Stimulated activated CD4-positive, alpha-beta T cell treated with anti-CD3 and anti-CD28 coated beads, Interleukin-1b, Interleukin-23, amount 100 ng/mL, for 1 hour (primary cell): ENCODE results near the gene NUP205.

Experiments
- DNase-seq, 2 donors: peaks; one replicate each; pipeline ENCODE4 v3.0.0-alpha.2; 2020; ENCODE audit warnings: low read depth in 2 of 2

Gene NUP205

DNA sequence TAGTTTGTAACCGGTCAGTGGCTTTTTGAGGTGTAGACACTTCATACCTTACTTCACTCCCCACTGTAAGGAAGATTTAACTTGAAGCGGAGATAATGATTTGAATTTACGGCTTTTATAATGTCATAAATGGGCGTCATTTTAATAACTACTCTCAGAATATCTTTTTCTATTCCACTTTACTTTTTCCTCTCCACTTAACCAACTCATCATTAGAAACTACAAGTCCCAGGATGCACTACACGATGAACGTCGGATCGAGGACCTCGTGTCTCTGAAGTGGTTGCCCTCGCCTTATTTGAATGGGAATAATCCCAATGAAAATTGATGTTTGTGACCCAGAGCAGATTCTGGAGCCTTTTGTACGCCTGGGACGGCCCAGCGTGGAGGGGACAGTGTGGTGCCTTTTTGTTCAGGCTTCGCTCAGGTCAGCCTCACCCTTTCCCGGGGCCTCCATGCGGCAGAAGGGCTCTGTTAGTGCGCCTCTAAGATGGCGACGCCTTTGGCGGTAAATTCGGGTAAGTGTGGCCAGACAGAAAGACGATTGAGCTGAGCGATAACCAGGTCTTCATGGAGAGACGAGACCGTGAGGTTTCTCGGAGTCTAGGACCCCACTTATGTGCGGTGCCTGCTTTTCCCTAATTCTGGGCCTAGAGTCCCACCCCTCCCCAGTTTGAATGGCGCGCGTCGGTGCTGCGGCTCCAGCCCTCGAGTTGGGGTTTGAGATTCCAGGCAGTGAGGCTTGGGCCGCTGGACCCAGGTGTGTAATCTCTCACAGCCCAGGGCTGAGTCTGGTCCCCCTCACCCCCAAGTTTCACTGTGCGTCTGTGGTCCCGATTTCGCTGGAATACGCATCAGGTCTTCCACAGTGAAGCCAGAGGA, at the start of gene NUP205:
NUP205 (plus strand) TSS at position 463 of the 882 bp plus-strand sequence; CDS start at position 491, 28 bp downstream.
- DNase-seq, result peak; percentile 34 to 59

DNA sequence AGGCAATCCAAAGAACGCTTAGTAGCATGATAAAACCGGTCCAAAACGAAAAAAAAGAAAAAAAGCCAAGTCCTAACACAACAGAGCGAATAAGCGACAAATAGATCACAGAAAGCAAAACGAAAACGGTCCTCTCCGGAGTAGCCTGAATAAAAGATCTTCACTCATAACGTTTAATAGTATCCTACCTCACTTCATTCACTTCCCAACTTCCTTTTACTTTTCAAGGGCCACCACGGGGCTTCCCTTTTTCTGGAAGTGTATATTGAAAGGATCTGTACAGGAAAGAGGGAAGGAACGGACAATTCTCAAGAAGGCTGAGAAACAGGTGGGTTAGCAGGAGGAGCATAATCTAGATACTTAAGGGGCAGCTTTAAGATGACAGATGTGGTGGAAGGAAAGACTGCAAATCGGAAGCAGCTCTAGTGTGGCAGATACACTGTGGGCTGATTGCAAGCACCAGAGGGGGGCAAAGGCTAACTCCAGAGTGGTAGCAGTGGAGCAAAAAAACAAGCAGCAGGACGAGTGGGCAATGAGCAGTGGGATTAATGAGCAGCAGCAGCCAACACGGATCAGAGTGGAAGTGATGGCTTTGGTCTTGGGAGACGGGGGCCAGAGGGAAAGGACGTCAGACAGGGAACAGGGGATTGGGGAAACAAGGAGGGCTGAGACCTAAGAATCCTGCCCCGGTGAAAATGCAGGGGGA, 48.7 kb upstream of the NUP205 start:
- no peak for DNase-seq

DNA sequence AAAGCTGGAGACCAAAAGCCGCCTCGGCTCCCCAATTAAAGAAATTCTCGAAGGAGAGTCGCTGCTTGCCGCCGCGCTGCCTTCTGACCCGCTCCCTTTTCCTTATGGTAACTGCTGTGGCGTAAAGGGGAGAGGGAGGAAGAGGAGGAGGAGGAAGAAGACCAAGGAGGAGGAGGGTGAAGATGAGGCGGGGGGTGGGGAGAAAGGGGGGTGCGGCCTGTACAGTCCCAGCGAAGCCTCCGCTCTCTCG, 48.2 kb upstream of the NUP205 start:
- no peak for DNase-seq

DNA sequence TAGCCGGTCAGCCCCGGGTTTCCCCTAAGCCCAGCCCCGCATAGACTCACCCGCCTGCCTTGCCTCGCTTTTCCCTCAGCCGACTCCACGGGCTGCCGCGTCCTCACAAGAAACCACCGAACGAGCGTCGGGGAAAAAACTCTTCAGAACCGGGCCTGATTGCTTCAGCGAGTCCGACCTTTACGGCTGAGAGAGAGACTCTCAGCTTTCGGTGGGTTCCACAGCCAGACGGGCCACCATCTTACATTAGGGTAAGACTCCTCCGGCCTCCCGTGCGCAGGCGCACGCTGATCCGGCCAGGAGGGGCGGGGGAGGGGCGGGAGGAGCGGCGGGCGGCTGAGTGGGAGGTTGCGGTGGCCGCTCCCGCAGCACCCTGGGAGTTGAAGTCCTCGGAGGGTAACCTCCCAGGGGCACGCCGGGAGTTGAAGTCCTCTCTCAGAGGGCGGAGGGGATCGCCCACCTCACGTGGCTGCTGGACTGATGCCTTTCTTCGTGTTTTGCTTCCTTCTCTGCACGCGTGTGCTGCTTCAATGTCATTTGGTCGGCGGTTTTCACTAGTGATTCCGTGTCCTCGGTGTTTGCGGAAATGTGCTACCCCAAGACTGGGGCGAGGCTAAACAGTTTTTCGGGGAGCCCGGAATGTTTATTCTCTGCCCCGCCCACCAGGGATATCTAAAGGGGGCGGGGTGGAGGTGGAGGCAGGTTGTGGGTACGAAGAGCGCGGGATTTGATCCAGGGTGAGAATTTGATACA, 47.7 kb upstream of the NUP205 start, which contains the start of gene CNOT4:
CNOT4 (minus strand) TSS at position 264 of the 753 bp plus-strand sequence. CDS start 71,771 bp downstream, outside the sequence.
- DNase-seq, result peak; percentile 92 to 96

GRCh38 chr7:135510592-135511183, 47.0 kb upstream of the NUP205 start:
- DNase-seq, result no peak

GRCh38 chr7:135512135-135512887, 45.4 kb upstream of the NUP205 start:
- no peak for DNase-seq

DNA sequence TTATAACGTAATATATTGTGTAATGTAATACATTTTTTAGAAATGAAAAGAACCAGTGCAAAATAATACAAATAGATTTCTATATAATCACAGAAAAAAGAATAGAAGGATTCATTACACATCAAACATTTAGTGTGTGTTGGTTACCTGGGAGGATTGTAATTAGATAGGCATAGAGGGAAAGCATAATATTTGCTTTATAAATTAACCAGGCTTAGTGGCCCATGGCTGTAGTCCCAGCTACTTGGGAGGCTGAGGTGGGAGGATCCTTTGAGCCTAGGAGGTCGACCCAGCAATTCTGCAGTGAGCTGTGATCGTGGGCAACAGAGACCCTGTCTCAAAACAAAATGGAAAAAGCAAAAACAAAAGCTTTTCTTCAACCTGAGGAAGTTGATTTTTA, 42.9 kb upstream of the NUP205 start:
- no peak for DNase-seq

DNA sequence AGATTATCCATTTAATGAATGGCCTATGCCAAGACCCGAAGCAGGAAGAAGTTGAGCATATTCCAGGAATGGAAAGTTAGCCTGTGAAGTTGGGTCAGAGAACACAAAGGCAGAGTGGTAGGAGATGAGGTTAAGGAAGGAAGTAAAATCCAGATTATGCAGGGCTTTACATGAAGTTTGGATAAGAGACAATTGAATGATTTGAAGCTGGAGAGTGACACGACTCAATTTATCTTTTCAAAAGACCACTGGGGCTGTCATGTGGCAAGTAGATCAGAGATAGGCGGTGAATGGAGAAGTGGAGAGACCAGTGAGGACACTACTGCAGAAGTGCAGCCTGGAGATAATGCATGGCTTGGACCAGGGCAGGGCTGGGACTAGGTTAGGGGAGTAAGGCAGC, 40.7 kb upstream of the NUP205 start:
- DNase-seq, result no peak

DNA sequence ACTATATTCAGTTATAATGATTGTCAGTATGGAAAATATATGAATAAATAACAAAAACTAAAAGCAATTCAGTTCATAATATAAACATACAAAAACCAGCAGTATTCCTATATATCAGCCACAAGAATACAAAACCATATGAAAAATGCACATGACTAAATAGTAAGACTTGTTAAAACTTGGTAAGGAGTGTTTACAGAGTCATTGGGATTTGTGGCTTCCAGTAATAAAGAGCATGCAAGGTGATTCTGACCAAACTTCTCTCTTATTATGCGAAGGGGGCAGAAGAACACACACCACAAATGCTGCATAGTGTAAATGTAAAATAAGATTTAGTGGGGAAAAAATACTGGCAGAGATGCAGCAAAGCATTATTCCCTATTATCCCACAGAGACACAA, 39.0 kb upstream of the NUP205 start:
- DNase-seq, result no peak

DNA sequence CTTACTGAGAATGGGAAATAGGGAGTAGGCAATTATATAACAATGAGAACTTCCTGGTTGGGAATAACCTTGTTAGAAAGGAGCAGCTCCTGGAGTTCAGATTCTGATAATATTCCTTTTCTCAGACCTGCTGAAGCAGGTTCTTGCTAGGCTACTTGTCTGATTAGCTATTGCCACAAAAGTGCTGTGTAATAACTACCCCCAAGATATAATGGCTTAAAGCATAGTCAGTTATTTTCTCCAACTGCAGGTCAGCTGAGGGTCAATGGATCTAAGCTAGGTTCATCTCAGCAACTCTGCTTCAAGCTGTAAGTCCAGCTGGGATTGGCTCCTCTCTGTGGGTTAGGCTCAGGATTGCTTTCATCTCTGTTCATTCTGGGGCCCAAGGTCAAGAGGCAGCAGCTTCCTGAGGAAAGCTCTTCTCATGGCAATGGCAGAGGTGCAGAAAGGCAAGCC, 38.5 kb upstream of the NUP205 start:
- no peak for DNase-seq

- DNase-seq, result no peak
Observed at GRCh38 chr7:135519871-135520270, 37.8 kb upstream of the NUP205 start.

DNA sequence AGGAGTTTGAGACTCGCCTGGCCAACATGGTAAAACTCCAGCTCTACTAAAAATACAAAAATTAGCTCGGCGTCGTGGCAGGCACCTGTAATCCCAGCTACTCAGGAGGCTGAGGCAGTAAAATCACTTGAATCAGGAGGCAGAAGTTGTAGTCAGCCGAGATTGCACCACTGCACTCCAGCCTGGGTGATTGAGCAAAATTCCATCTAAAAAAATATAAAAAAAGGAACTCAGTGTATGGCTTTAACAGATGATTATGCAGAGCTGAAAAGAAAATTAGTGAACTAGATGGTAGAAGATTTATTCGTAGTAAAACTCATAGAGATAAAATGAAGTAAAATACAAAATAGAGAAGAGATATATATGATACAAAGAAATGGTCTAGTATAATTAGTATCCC, 35.2 kb upstream of the NUP205 start:
- DNase-seq, result no peak

DNA sequence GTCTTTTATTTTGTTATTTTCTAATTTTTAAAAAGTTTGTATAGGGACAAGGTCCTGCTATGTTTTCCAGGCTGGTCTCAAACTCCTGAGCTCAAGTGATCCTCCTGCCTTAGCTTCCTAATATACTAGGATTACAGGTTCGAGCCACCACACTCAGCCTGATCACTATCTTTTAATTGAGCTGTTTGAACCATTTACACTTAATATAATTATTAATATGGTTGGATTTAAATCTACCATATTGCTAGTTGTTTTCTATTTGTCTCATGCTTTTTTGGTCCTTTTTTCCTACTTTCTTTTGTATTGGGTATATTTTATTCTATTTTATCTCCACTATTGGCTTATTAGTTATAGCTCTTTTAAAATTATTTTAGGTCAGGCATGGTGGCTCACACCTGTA, 34.6 kb upstream of the NUP205 start:
- no peak for DNase-seq

- no peak for DNase-seq
Observed at GRCh38 chr7:135525426-135525825, 32.3 kb upstream of the NUP205 start.

DNA sequence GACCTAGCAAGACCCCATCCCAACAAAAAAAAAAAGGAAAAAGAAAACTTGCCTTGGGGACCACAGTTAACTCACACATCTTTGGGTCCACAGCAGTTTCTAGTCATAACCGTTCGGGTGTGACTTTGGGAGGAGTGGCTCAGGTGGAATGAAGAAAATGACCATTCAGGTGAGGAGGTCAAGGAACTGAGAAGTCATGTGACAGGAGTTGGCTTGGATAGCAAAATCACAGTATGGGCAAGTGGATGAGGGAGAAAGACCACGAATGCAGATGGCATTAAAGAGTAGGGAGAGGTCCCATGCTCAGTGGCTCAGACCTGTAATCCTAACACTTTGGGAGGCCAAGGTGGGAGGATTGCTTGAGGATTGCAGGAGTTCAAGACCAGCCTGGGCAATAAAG, 30.7 kb upstream of the NUP205 start:
- DNase-seq, result no peak

- no peak for DNase-seq
Observed at GRCh38 chr7:135536150-135536549, 21.6 kb upstream of the NUP205 start.

- no peak for DNase-seq
Observed at GRCh38 chr7:135537453-135537852, 20.3 kb upstream of the NUP205 start.

- no peak for DNase-seq
Observed at GRCh38 chr7:135537905-135538304, 19.8 kb upstream of the NUP205 start.

DNA sequence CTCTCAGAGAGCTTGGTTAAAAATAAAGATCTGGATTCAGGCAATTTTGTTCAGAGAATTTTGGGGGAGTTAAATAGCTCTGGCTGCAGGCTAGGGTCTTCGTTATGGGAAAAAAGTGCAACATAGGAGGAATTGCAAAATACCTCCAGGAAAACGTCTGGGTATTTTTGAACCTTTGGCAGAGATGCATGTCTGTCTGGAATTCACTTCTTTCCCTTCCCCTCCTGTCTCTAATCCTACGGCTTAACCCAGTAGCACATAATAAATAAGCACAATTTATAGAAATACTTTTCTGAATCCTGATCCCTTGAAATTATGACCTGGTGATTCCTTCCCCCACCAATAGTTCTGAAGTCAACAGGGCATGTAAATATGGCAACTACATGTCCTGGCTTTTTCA, 19.3 kb upstream of the NUP205 start:
- DNase-seq, result no peak

DNA sequence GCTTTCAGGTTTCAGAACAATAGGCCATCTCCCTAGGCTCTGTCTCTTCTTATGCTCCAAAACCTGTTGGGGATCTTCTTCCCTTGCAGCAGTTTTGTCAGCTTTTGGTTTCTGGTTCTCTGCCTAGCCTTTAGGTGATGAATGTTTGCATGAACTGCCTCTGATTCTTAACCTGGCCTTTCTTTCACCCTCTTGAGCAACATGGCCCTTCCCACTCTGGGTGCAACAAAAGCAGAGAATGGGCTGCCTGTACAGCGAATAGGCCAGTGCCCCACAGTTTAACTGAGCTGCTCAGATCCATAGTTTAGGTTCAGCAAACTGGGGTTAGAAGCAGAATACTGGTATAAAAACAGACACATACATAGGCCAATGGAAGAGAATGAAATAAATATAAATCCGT, 18.1 kb upstream of the NUP205 start:
- DNase-seq, result no peak

GRCh38 chr7:135541029-135541428, 16.7 kb upstream of the NUP205 start:
- DNase-seq, result no peak
